ENCODE measurements around the gene OBI1. TPM values are rescaled to one million over a fixed set of nuclear protein-coding genes. Genes with fewer than 3 reads are reported as not detected.

OBI1 gene
- polyA plus RNA-seq, 3 donors, result 2.0 to 5.2 (median 3.5) TPM

- Mint-ChIP-seq H3K27me3 (ENCODE audit: low read depth in 3 of 3) (peaks cover 88 to 94% (median 90%) of the 10 kb centered on the region in 3 donors), H3K4me3 (peak overlapping the region in 1 of 2 donors; percentile 85), H3K36me3 (peaks cover 9% of the 10 kb centered on the region in 2 donors), H3K9me3 (peaks cover 0 to 50% (median 23%) of the 10 kb centered on the region in 7 donors), H3K27ac (no peak overlapping the region), H3K4me1 (peaks cover 58% of the 10 kb centered on the region)
- intact Hi-C loops (cut with micrococcal nuclease), result no loop called here
- Histone ChIP-seq H2AFZ (ENCODE audit: insufficient read depth, low read depth, low read length, poor library complexity, severe bottlenecking) (no peak overlapping the region), H3K9me3 (replicated peaks in 1 of 2; ENCODE audit: control insufficient read depth in 1 of 2, insufficient read depth in 1 of 2, low read length in 2 of 2) (peaks cover 3 to 50% of the 10 kb centered on the region in 2 donors), H3K4me2 (replicated peaks; ENCODE audit: extremely low read depth, low read length, poor library complexity, severe bottlenecking) (no peak overlapping the region), H4K20me1 (ENCODE audit: insufficient read depth, low read length) (no peaks in the 10 kb centered on the region), H3K27me3 (ENCODE audit: control insufficient read depth in 2 of 2, insufficient read depth in 2 of 2, low read length in 2 of 2) (peaks cover 89 to 95% of the 10 kb centered on the region in 2 donors), H3K27ac (ENCODE audit: low read depth in 1 of 2, low read length in 2 of 2) (no peak overlapping the region), H3K9ac (ENCODE audit: insufficient read depth, low read length, poor library complexity, severe bottlenecking) (no peak overlapping the region), H3K79me2 (ENCODE audit: insufficient read depth, low read length) (no peaks in the 10 kb centered on the region), H3K36me3 (replicated peaks in 1 of 2; ENCODE audit: control insufficient read depth in 1 of 2, insufficient read depth in 2 of 2, low read length in 2 of 2) (no peaks in the 10 kb centered on the region), H3K4me3 (replicated peaks in 1 of 3; ENCODE audit: low read depth in 2 of 3, low read length in 3 of 3) (no peak overlapping the region), H3K4me1 (ENCODE audit: control insufficient read depth in 1 of 2, insufficient read depth in 2 of 2, low read length in 2 of 2) (peaks cover 49 to 51% of the 10 kb centered on the region in 2 donors)
- WGBS (ENCODE audit: insufficient coverage), result no CpG with 5 or more reads among the region's 6 CpGs
- DNase-seq, result peak in 1 of 3 donors; percentile 52
- TF ChIP-seq CTCF (IDR thresholded peaks at IDR 0.05), result no peak
Observed at GRCh38 chr13:78599645-78600279, 59.2 kb downstream of the OBI1 start.

- no peaks in the 10 kb centered on the region for H3K79me2 ChIP-seq (ENCODE audit: insufficient read depth, low read length)
- peak overlapping the region in 1 of 2 donors; percentile 85 for H3K4me3 Mint-ChIP-seq
- H3K27ac Mint-ChIP-seq, result no peak overlapping the region
- peaks cover 49 to 51% of the 10 kb centered on the region in 2 donors for H3K4me1 ChIP-seq (ENCODE audit: control insufficient read depth in 1 of 2, insufficient read depth in 2 of 2, low read length in 2 of 2)
- no peak for TF ChIP-seq CTCF (IDR thresholded peaks at IDR 0.05)
- peaks cover 0 to 50% (median 23%) of the 10 kb centered on the region in 7 donors for H3K9me3 Mint-ChIP-seq
- peaks cover 88 to 94% (median 90%) of the 10 kb centered on the region in 3 donors for H3K27me3 Mint-ChIP-seq (ENCODE audit: low read depth in 3 of 3)
- H4K20me1 ChIP-seq (ENCODE audit: insufficient read depth, low read length), result no peaks in the 10 kb centered on the region
- H3K9me3 ChIP-seq (replicated peaks in 1 of 2; ENCODE audit: control insufficient read depth in 1 of 2, insufficient read depth in 1 of 2, low read length in 2 of 2), result peaks cover 3 to 51% of the 10 kb centered on the region in 2 donors
- peaks cover 89 to 95% of the 10 kb centered on the region in 2 donors for H3K27me3 ChIP-seq (ENCODE audit: control insufficient read depth in 2 of 2, insufficient read depth in 2 of 2, low read length in 2 of 2)
- H3K4me1 Mint-ChIP-seq, result peaks cover 57% of the 10 kb centered on the region
- no peak overlapping the region for H3K27ac ChIP-seq (ENCODE audit: low read depth in 1 of 2, low read length in 2 of 2)
- intact Hi-C loops (cut with micrococcal nuclease), result no loop called here
- no peak overlapping the region for H3K4me2 ChIP-seq (replicated peaks; ENCODE audit: extremely low read depth, low read length, poor library complexity, severe bottlenecking)
- no peak overlapping the region for H3K4me3 ChIP-seq (replicated peaks in 1 of 3; ENCODE audit: low read depth in 2 of 3, low read length in 3 of 3)
- H3K9ac ChIP-seq (ENCODE audit: insufficient read depth, low read length, poor library complexity, severe bottlenecking), result no peak overlapping the region
- H3K36me3 Mint-ChIP-seq, result peaks cover 9% of the 10 kb centered on the region in 2 donors
- no peak for DNase-seq
- no CpG with 5 or more reads among the region's 5 CpGs for WGBS (ENCODE audit: insufficient coverage)
- no peak overlapping the region for H2AFZ ChIP-seq (ENCODE audit: insufficient read depth, low read depth, low read length, poor library complexity, severe bottlenecking)
- H3K36me3 ChIP-seq (replicated peaks in 1 of 2; ENCODE audit: control insufficient read depth in 1 of 2, insufficient read depth in 2 of 2, low read length in 2 of 2), result no peaks in the 10 kb centered on the region
Observed at GRCh38 chr13:78598966-78599644, 59.9 kb downstream of the OBI1 start.

All from CD14-positive monocyte (primary cell).